HEK293 (cell line): ENCODE measurements around the gene CYP2A6.

Experiments used
- CTCF ChIP-seq: fragments of 450-650 bp; formaldehyde crosslinking; IDR thresholded peaks from 2 replicates; pipeline ENCODE4 v1.5.1; 2016; ENCODE audit warnings: missing biosample characterization, missing genetic modification characterization
- KLF8 ChIP-seq: fragments of 450-650 bp; formaldehyde crosslinking; IDR thresholded peaks from 2 replicates; pipeline ENCODE4 v1.5.1; 2016; ENCODE audit warnings: missing biosample characterization, missing genetic modification characterization
- ZBTB7A ChIP-seq: fragments of 450-650 bp; formaldehyde crosslinking; IDR thresholded peaks from 2 replicates; pipeline ENCODE4 v1.5.1; 2016; ENCODE audit warnings: low read depth, missing biosample characterization, missing genetic modification characterization
- ZNF10 ChIP-seq: fragments of 450-650 bp; formaldehyde crosslinking; IDR thresholded peaks from 2 replicates; pipeline ENCODE4 v1.5.1; 2017; ENCODE audit warnings: missing biosample characterization, missing genetic modification characterization
- ZNF311 ChIP-seq: fragments of 450-650 bp; formaldehyde crosslinking; IDR thresholded peaks from 2 replicates; pipeline ENCODE4 v1.5.1; 2017; ENCODE audit warnings: missing biosample characterization, missing genetic modification characterization, borderline replicate concordance
- ZNF362 ChIP-seq: fragments of 450-650 bp; formaldehyde crosslinking; IDR thresholded peaks from 2 replicates; pipeline ENCODE4 v1.5.1; 2016; ENCODE audit warnings: missing biosample characterization, missing genetic modification characterization
- ZNF394 ChIP-seq: fragments of 450-650 bp; formaldehyde crosslinking; IDR thresholded peaks from 2 replicates; pipeline ENCODE4 v1.5.1; 2016; ENCODE audit warnings: missing biosample characterization, missing genetic modification characterization, mild to moderate bottlenecking, moderate library complexity, borderline replicate concordance
- ZNF558 ChIP-seq: fragments of 450-650 bp; formaldehyde crosslinking; IDR thresholded peaks from 2 replicates; pipeline ENCODE4 v1.5.1; 2016; ENCODE audit warnings: missing biosample characterization, missing genetic modification characterization
- ZNF610 ChIP-seq: fragments of 450-650 bp; formaldehyde crosslinking; IDR thresholded peaks from 2 replicates; pipeline ENCODE4 v1.5.1; 2016; ENCODE audit warnings: missing biosample characterization, missing genetic modification characterization, borderline replicate concordance
- ZNF704 ChIP-seq: fragments of 450-650 bp; formaldehyde crosslinking; IDR thresholded peaks from 2 replicates; pipeline ENCODE4 v1.5.1; 2016; ENCODE audit warnings: missing biosample characterization, missing genetic modification characterization
- ZNF785 ChIP-seq: fragments of 450-650 bp; formaldehyde crosslinking; IDR thresholded peaks from 2 replicates; pipeline ENCODE4 v1.5.1; 2016; ENCODE audit warnings: missing biosample characterization, missing genetic modification characterization
- ZNF791 ChIP-seq: fragments of 450-650 bp; formaldehyde crosslinking; IDR thresholded peaks from 2 replicates; pipeline ENCODE4 v1.5.1; 2016; ENCODE audit warnings: missing biosample characterization, missing genetic modification characterization
- ZSCAN18 ChIP-seq: fragments of 450-650 bp; formaldehyde crosslinking; IDR thresholded peaks from 2 replicates; pipeline ENCODE4 v1.5.1; 2016; ENCODE audit warnings: missing biosample characterization, missing genetic modification characterization

GRCh38 chr19:40827386-40828247 lies 22.6 kb downstream of the CYP2A6 start:
- TF ChIP-seq ZNF704 (tag by site-specific recombination) (no peak), ZSCAN18 (tag by site-specific recombination) (0 out of 2 replicates have a peak, but pooled peaks have one; percentile 23), CTCF (tag by site-specific recombination) (no peak), ZNF785 (tag by site-specific recombination) (no peak), ZNF558 (tag by site-specific recombination) (no peak), KLF8 (tag by site-specific recombination) (peak; percentile 52; the same call in 1 of the 2 replicates), ZNF311 (tag by site-specific recombination) (no peak), ZNF610 (tag by site-specific recombination) (no peak), ZNF10 (tag by site-specific recombination) (no peak), ZNF791 (tag by site-specific recombination) (no peak), ZNF362 (tag by site-specific recombination) (no peak), ZNF394 (tag by site-specific recombination) (no peak), ZBTB7A (tag by site-specific recombination) (no peak)
